Peyer's patch (tissue), 4 donors: Measurements from ENCODE around the gene OTP.

Experiments
- POLR2A ChIP-seq, 2 donors: fragments of 450-650 bp; IDR thresholded peaks; one replicate each; pipeline ENCODE4 v1.5.1; 2017; ENCODE audit warnings: antibody characterized with exemption in 2 of 2, mild to moderate bottlenecking in 2 of 2, moderate library complexity in 2 of 2
- TF ChIP-seq, protein P1 (sequence below), 6 experiments: fragments of 450-650 bp in 4 of 6; fragments of 200-600 bp in 2 of 6; sonication (generic) in 1 of 6; IDR thresholded peaks; one replicate each; pipeline ENCODE4 v1.5.1; 2017 to 2019; ENCODE audit warnings: antibody characterized with exemption in 6 of 6, mild to moderate bottlenecking in 3 of 6, moderate library complexity in 1 of 6

DNA sequence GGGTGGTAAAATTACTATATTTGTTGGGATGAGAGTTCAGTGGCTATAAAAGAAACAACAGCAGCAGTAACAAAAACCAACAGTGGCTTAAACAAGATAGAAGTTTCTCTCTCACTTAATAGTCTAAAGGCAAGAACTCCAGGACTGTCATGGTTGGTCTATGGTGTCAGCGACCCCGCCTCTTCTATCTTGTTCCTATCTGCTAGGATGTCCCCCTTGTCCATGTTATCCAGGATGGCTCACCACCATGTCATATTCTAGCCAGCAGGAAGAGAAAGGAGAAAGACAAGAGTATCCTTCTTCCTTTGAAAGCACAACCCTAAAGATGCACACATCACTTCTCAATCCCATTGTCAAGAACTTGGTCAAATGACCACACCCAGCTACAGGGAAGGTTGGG, 11.3 kb upstream of the OTP start:
- TF ChIP-seq, protein P1, sequence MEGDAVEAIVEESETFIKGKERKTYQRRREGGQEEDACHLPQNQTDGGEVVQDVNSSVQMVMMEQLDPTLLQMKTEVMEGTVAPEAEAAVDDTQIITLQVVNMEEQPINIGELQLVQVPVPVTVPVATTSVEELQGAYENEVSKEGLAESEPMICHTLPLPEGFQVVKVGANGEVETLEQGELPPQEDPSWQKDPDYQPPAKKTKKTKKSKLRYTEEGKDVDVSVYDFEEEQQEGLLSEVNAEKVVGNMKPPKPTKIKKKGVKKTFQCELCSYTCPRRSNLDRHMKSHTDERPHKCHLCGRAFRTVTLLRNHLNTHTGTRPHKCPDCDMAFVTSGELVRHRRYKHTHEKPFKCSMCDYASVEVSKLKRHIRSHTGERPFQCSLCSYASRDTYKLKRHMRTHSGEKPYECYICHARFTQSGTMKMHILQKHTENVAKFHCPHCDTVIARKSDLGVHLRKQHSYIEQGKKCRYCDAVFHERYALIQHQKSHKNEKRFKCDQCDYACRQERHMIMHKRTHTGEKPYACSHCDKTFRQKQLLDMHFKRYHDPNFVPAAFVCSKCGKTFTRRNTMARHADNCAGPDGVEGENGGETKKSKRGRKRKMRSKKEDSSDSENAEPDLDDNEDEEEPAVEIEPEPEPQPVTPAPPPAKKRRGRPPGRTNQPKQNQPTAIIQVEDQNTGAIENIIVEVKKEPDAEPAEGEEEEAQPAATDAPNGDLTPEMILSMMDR (IDR thresholded peaks at IDR 0.05), result no peak
- no peak for TF ChIP-seq POLR2A (IDR thresholded peaks at IDR 0.05)
